HEK293 (cell line): ENCODE results near the gene CCDC146.

ENCODE experiments used
- CTCF ChIA-PET: fragments of 350-600 bp; formaldehyde crosslinking; extraction: SDS; loops from one replicate; lab custom pipeline; 2021; ENCODE audit warnings: antibody characterized with exemption; lab: Yijun Ruan, JAX
- POLR2A ChIA-PET: fragments of 300-600 bp; formaldehyde crosslinking; extraction: SDS; loops from one replicate; lab custom pipeline; 2020; ENCODE audit warnings: antibody characterized with exemption, inconsistent platforms; lab: Yijun Ruan, JAX
- H3K27ac ChIP-seq: fragments of 200-500 bp; sonication (Bioruptor generic); 2 replicates; pipeline ENCODE4 v1.5.1; 2014; ENCODE audit warnings: low read depth, low read length, control low read depth, inconsistent platforms; ENCODE audit errors: extremely low read depth
- H3K36me3 ChIP-seq, 2 experiments: fragments of 200-500 bp in 1 of 2; sonication (Bioruptor generic) in 1 of 2; 1 replicate in 1 of 2; 2 replicates in 1 of 2; pipeline ENCODE4 v1.5.1; 2014 to 2017; ENCODE audit warnings: inconsistent platforms in 2 of 2, low read length in 2 of 2; ENCODE audit not compliant: control insufficient read depth in 2 of 2, insufficient read depth in 1 of 2
- H3K4me1 ChIP-seq: fragments of 200-500 bp; sonication (Bioruptor generic); 2 replicates; pipeline ENCODE4 v1.5.1; 2014; ENCODE audit warnings: mild to moderate bottlenecking, low read length, inconsistent platforms; ENCODE audit not compliant: control insufficient read depth, insufficient read depth
- H3K4me3 ChIP-seq: 2 replicates; pipeline ENCODE4 v1.5.1; 2011; ENCODE audit warnings: low read depth, mild to moderate bottlenecking, control low read depth, low read length, moderate library complexity
- H3K9me3 ChIP-seq: fragments of 200-500 bp; sonication (Bioruptor generic); 2 replicates; pipeline ENCODE4 v1.5.1; 2014; ENCODE audit warnings: low read depth, low read length, inconsistent platforms; ENCODE audit not compliant: control insufficient read depth, insufficient read depth
- ATF2 ChIP-seq: fragments of 450-650 bp; formaldehyde crosslinking; IDR thresholded peaks from 2 replicates; pipeline ENCODE4 v1.5.1; 2016; ENCODE audit warnings: missing biosample characterization, missing genetic modification characterization, low read depth
- EGR2 ChIP-seq: fragments of 450-650 bp; formaldehyde crosslinking; IDR thresholded peaks from 2 replicates; pipeline ENCODE4 v1.5.1; 2016; ENCODE audit warnings: low read depth, missing biosample characterization, missing genetic modification characterization
- KLF17 ChIP-seq: fragments of 450-650 bp; formaldehyde crosslinking; IDR thresholded peaks from 2 replicates; pipeline ENCODE4 v1.5.1; 2016; ENCODE audit warnings: missing biosample characterization, missing genetic modification characterization
- OVOL3 ChIP-seq: fragments of 450-650 bp; formaldehyde crosslinking; IDR thresholded peaks from 2 replicates; pipeline ENCODE4 v1.5.1; 2016; ENCODE audit warnings: missing biosample characterization, missing genetic modification characterization
- PRDM10 ChIP-seq: fragments of 450-650 bp; formaldehyde crosslinking; IDR thresholded peaks from 2 replicates; pipeline ENCODE4 v1.5.1; 2016; ENCODE audit warnings: missing biosample characterization, missing genetic modification characterization
- ZBTB21 ChIP-seq: fragments of 450-650 bp; formaldehyde crosslinking; IDR thresholded peaks from 2 replicates; pipeline ENCODE4 v1.5.1; 2017; ENCODE audit warnings: missing biosample characterization, missing genetic modification characterization
- ZNF280C ChIP-seq: fragments of 450-650 bp; formaldehyde crosslinking; IDR thresholded peaks from 2 replicates; pipeline ENCODE4 v1.5.1; 2016; ENCODE audit warnings: missing biosample characterization, missing genetic modification characterization
- ZNF292 ChIP-seq: fragments of 450-650 bp; formaldehyde crosslinking; IDR thresholded peaks from 2 replicates; pipeline ENCODE4 v1.5.1; 2016; ENCODE audit warnings: low read depth, missing biosample characterization, missing genetic modification characterization, borderline replicate concordance
- ZNF341 ChIP-seq: fragments of 450-650 bp; formaldehyde crosslinking; IDR thresholded peaks from 2 replicates; pipeline ENCODE4; 2016; ENCODE audit warnings: low read depth, missing biosample characterization, missing genetic modification characterization
- ZSCAN5A ChIP-seq: fragments of 450-650 bp; formaldehyde crosslinking; IDR thresholded peaks from 2 replicates; pipeline ENCODE4 v1.5.1; 2016; ENCODE audit warnings: missing biosample characterization, missing genetic modification characterization

Gene CCDC146

GRCh38 chr7:77265666-77266065 lies 143.3 kb downstream of the CCDC146 start:
- no peaks in the 10 kb centered on the region for H3K36me3 ChIP-seq
- H3K4me3 ChIP-seq = no peak overlapping the region
- ChIA-PET CTCF (interaction anchor here (0.6 kb wide), 1 partner anchor 292 kb away, joined by 3 read pairs; no protein-coding TSS in a partner anchor), POLR2A (no interaction called here)
- no peaks in the 10 kb centered on the region for H3K4me1 ChIP-seq
- H3K9me3 ChIP-seq = no peaks in the 10 kb centered on the region
- TF ChIP-seq ZNF280C = no peak
- TF ChIP-seq ZNF292 = no peak
- TF ChIP-seq ZSCAN5A (tag by site-specific recombination) = no peak
- TF ChIP-seq EGR2 (tag by site-specific recombination) = no peak
- no peak for TF ChIP-seq PRDM10
- no peak for TF ChIP-seq ZNF341 (tag by site-specific recombination)
- TF ChIP-seq ZBTB21 (tag by site-specific recombination) = no peak
- TF ChIP-seq OVOL3 (tag by site-specific recombination) = no peak
- H3K27ac ChIP-seq = no peak overlapping the region

- no peak overlapping the region for H3K4me3 ChIP-seq
- H3K9me3 ChIP-seq = no peaks in the 10 kb centered on the region
- H3K4me1 ChIP-seq = no peaks in the 10 kb centered on the region
- ChIA-PET POLR2A (no interaction called here), CTCF (interaction anchor here (0.6 kb wide), 2 partner anchors 291 to 610 kb away, joined by 3 read pairs; no protein-coding TSS in a partner anchor)
- no peak overlapping the region for H3K27ac ChIP-seq
- no peaks in the 10 kb centered on the region for H3K36me3 ChIP-seq
- TF ChIP-seq KLF17 (no peak), ATF2 (tag by site-specific recombination) (peak; percentile 52; the same call in 1 of the 2 replicates)
Observed at GRCh38 chr7:77266291-77266794, 143.9 kb downstream of the CCDC146 start.
